ENCODE measurements around the gene IFI35.

- TF ChIP-seq CTCF (IDR thresholded peaks at IDR 0.05): no peak
- no peak for TF ChIP-seq POLR2A (IDR thresholded peaks at IDR 0.05)
- TF ChIP-seq POLR2AphosphoS5 (IDR thresholded peaks at IDR 0.05): no peak
These were observed 38.7 kb upstream of the IFI35 start for GRCh38 chr17:42967925-42968324.
